ENCODE results near the gene WBP2.

Gene WBP2

DNA sequence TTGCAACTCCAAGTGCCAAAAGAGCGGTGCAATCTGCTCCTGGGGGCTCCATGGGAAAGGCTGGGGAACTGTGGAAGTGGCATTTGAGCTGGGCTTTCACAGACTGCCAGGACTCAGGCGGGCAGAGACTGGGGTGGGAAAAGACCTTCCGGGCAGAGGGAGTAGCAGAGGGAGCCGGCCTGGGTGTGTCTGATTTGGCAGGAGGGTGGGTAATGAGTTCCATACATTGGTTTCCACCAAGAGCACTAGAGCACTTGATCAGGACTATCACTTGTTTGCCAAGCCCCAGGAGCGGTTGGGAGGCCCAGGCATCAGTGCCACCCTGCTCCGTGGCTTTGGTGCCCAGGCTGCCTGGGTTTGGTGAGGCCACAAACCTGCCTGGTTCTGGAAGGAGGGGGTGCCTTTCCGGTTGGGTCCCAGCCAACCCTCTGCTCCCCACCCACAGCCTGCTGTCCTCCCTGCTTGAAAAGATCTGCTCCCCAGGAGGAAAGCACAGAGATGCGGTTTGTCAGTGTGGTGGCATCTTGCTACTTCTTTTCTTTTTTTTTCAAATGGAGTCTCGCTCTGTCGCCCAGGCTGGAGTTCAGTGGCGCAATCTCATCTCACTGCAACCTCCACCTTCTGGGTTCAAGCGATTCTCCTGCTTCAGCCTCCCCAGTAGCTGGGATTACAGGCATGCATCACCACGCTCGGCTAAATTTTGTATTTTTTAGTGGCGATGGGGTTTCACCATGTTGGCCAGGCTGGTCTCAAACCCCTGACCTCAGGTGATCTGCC, 26.7 kb upstream of the WBP2 start:
- TF ChIP-seq KLF1 (tag by site-specific recombination; IDR thresholded peaks at IDR 0.05) (peak; percentile 64), ZNF10 (tag by site-specific recombination; IDR thresholded peaks at IDR 0.05) (no peak), IKZF3 (tag by site-specific recombination; IDR thresholded peaks at IDR 0.05) (no peak)
- ChIA-PET CTCF (interaction anchor here (0.7 to 1.7 kb wide), 5 partner anchors 14 to 585 kb away, joined by 3 to 5 read pairs (median 3); partner anchors contain the start of gene TRIM65), POLR2A (interaction anchor here (1.0 to 2.4 kb wide), 4 partner anchors 8 to 15 kb away, joined by 3 to 11 read pairs (median 4); partner anchors contain the start of gene TRIM65)
- no peak overlapping the region for H3K4me3 ChIP-seq (ENCODE audit: low read depth, low read length)
- no peaks in the 10 kb centered on the region; the same call in 1 of the 2 replicates for H3K4me1 ChIP-seq (ENCODE audit: control insufficient read depth, insufficient read depth, low read length)
- H3K36me3 ChIP-seq (ENCODE audit: control insufficient read depth in 2 of 2, insufficient read depth in 1 of 2, low read length in 2 of 2): no peaks in the 10 kb centered on the region; a peak in 1 of 3 replicates
- H3K9me3 ChIP-seq (ENCODE audit: control insufficient read depth, insufficient read depth, low read depth, low read length): no peaks in the 10 kb centered on the region
- H3K27ac ChIP-seq (ENCODE audit: extremely low read depth, low read depth, low read length): no peak overlapping the region

DNA sequence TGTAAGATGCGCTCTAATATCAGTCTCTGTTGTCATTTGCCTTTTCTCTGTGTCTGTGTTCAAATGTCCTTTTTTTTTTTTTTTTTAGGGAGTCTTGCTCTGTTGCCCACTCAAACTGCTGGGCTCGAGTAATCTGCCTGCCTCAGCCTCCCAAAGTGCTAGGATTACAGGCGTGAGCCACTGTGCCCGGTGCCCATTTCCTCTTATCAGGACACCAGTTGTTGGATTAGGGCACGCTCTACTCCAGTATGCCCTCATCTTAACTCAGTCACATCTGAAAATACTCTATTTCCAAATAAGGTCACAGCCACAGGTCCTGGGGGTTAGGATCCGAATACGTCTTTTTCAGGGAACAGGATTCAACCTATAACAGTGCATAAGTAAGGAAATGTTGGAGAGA, 25.1 kb upstream of the WBP2 start:
- Histone ChIP-seq H3K27ac (ENCODE audit: extremely low read depth, low read depth, low read length) (no peak overlapping the region), H3K36me3 (ENCODE audit: control insufficient read depth in 2 of 2, insufficient read depth in 1 of 2, low read length in 2 of 2) (peaks cover 0 to 3% of the 10 kb centered on the region in 2 experiments; a peak in 1 of 3 replicates), H3K4me1 (ENCODE audit: control insufficient read depth, insufficient read depth, low read length) (no peaks in the 10 kb centered on the region; the same call in 1 of the 2 replicates), H3K4me3 (ENCODE audit: low read depth, low read length) (no peak overlapping the region), H3K9me3 (ENCODE audit: control insufficient read depth, insufficient read depth, low read depth, low read length) (no peaks in the 10 kb centered on the region)
- ChIA-PET CTCF (interaction anchor here (0.7 to 1.9 kb wide), 2 partner anchors 18 kb away, joined by 3 to 21 read pairs; no protein-coding TSS in a partner anchor), POLR2A (interaction anchor here (0.5 to 2.0 kb wide), 5 partner anchors 9 to 100 kb away, joined by 3 to 6 read pairs (median 3); partner anchors contain the start of genes TRIM65 and WBP2)
- TF ChIP-seq, protein P1, sequence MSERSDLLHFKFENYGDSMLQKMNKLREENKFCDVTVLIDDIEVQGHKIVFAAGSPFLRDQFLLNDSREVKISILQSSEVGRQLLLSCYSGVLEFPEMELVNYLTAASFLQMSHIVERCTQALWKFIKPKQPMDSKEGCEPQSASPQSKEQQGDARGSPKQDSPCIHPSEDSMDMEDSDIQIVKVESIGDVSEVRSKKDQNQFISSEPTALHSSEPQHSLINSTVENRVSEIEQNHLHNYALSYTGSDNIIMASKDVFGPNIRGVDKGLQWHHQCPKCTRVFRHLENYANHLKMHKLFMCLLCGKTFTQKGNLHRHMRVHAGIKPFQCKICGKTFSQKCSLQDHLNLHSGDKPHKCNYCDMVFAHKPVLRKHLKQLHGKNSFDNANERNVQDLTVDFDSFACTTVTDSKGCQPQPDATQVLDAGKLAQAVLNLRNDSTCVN (tag by site-specific recombination; optimal IDR thresholded peaks at IDR 0.05): no peak
- no peak for TF ChIP-seq ZNF707 (tag by site-specific recombination; IDR thresholded peaks at IDR 0.05)
- TF ChIP-seq, protein P2, sequence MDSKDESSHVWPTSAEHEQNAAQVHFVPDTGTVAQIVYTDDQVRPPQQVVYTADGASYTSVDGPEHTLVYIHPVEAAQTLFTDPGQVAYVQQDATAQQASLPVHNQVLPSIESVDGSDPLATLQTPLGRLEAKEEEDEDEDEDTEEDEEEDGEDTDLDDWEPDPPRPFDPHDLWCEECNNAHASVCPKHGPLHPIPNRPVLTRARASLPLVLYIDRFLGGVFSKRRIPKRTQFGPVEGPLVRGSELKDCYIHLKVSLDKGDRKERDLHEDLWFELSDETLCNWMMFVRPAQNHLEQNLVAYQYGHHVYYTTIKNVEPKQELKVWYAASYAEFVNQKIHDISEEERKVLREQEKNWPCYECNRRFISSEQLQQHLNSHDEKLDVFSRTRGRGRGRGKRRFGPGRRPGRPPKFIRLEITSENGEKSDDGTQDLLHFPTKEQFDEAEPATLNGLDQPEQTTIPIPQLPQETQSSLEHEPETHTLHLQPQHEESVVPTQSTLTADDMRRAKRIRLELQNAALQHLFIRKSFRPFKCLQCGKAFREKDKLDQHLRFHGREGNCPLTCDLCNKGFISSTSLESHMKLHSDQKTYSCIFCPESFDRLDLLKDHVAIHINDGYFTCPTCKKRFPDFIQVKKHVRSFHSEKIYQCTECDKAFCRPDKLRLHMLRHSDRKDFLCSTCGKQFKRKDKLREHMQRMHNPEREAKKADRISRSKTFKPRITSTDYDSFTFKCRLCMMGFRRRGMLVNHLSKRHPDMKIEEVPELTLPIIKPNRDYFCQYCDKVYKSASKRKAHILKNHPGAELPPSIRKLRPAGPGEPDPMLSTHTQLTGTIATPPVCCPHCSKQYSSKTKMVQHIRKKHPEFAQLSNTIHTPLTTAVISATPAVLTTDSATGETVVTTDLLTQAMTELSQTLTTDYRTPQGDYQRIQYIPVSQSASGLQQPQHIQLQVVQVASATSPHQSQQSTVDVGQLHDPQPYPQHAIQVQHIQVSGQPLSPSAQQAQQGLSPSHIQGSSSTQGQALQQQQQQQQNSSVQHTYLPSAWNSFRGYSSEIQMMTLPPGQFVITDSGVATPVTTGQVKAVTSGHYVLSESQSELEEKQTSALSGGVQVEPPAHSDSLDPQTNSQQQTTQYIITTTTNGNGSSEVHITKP (tag by site-specific recombination; IDR thresholded peaks at IDR 0.05): no peak
- TF ChIP-seq, protein P3, sequence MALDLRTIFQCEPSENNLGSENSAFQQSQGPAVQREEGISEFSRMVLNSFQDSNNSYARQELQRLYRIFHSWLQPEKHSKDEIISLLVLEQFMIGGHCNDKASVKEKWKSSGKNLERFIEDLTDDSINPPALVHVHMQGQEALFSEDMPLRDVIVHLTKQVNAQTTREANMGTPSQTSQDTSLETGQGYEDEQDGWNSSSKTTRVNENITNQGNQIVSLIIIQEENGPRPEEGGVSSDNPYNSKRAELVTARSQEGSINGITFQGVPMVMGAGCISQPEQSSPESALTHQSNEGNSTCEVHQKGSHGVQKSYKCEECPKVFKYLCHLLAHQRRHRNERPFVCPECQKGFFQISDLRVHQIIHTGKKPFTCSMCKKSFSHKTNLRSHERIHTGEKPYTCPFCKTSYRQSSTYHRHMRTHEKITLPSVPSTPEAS (tag by site-specific recombination; IDR thresholded peaks at IDR 0.05): no peak
- no peak for TF ChIP-seq ZNF140 (tag by site-specific recombination; IDR thresholded peaks at IDR 0.05)
- TF ChIP-seq ZNF114 (tag by site-specific recombination; IDR thresholded peaks at IDR 0.05): no peak
- TF ChIP-seq ZNF830 (tag by site-specific recombination; IDR thresholded peaks at IDR 0.05; ENCODE audit: low read depth): no peak
- no peak for TF ChIP-seq ZNF843 (tag by site-specific recombination; IDR thresholded peaks at IDR 0.05)
- TF ChIP-seq ZNF292 (tag by site-specific recombination; IDR thresholded peaks at IDR 0.05; ENCODE audit: borderline replicate concordance, low read depth): no peak
- no peak for TF ChIP-seq ZNF548 (tag by site-specific recombination; IDR thresholded peaks at IDR 0.05)
- no peak for TF ChIP-seq ZNF184 (tag by site-specific recombination; IDR thresholded peaks at IDR 0.05)
- TF ChIP-seq ZFP3 (tag by site-specific recombination; IDR thresholded peaks at IDR 0.05; ENCODE audit: low read depth): no peak
- no peak for TF ChIP-seq ZNF311 (tag by site-specific recombination; IDR thresholded peaks at IDR 0.05; ENCODE audit: borderline replicate concordance)
- TF ChIP-seq ZNF777 (tag by site-specific recombination; IDR thresholded peaks at IDR 0.05; ENCODE audit: borderline replicate concordance): no peak
- TF ChIP-seq ZNF362 (tag by site-specific recombination; IDR thresholded peaks at IDR 0.05): no peak
- no peak for TF ChIP-seq KLF8 (tag by site-specific recombination; IDR thresholded peaks at IDR 0.05)

Measured in HEK293 (cell line).